Skeletal muscle tissue (tissue), 4 donors: ENCODE measurements around the gene LMF2. TPM values are rescaled to one million over a fixed set of nuclear protein-coding genes. Genes with fewer than 3 reads are reported as not detected.

Experiments
- H3K27ac ChIP-seq: one replicate; pipeline ENCODE4 v1.7.0; 2013; ENCODE audit warnings: mild to moderate bottlenecking, low read depth, low read length, inconsistent platforms
- H3K27me3 ChIP-seq, 3 donors: one replicate each; pipeline ENCODE4 v1.7.0; 2013; ENCODE audit warnings: low read length in 3 of 3; ENCODE audit not compliant: control insufficient read depth in 3 of 3, insufficient read depth in 3 of 3
- H3K36me3 ChIP-seq, 3 donors: one replicate each; pipeline ENCODE4 v1.7.0; 2013; ENCODE audit warnings: low read length in 3 of 3; ENCODE audit not compliant: control insufficient read depth in 3 of 3, insufficient read depth in 3 of 3
- H3K4me1 ChIP-seq, 3 donors: one replicate each; pipeline ENCODE4 v1.7.0; 2013; ENCODE audit warnings: low read length in 3 of 3, mild to moderate bottlenecking in 3 of 3; ENCODE audit not compliant: control insufficient read depth in 3 of 3, insufficient read depth in 3 of 3
- H3K4me3 ChIP-seq, 3 donors: one replicate each; pipeline ENCODE4 v1.7.0; 2013; ENCODE audit warnings: low read length in 3 of 3
- H3K9ac ChIP-seq, 3 donors: one replicate each; pipeline ENCODE4 v1.7.0; 2013; ENCODE audit warnings: low read length in 3 of 3, mild to moderate bottlenecking in 3 of 3, moderate library complexity in 2 of 3, low read depth in 1 of 3
- H3K9me3 ChIP-seq, 3 donors: one replicate each; pipeline ENCODE4 v1.7.0; 2013; ENCODE audit warnings: low read length in 3 of 3; ENCODE audit not compliant: control insufficient read depth in 3 of 3
- total RNA-seq: library from RNA; depleted of rRNA; stranded (reverse); fragments of >200 nt; gene quantifications from one replicate; pipeline ENCODE4 v1.2.3, GENCODE V29; 2014
- donor health status: Osteomylitis.

The LMF2 gene
- total RNA-seq, 1 donor from 2014 or later: 12.5 TPM

- peaks cover 3 to 26% (median 22%) of the 10 kb centered on the region in 3 donors for H3K27me3 ChIP-seq
Observed at GRCh38 chr22:50490531-50491308, 16.8 kb downstream of the LMF2 start.

DNA sequence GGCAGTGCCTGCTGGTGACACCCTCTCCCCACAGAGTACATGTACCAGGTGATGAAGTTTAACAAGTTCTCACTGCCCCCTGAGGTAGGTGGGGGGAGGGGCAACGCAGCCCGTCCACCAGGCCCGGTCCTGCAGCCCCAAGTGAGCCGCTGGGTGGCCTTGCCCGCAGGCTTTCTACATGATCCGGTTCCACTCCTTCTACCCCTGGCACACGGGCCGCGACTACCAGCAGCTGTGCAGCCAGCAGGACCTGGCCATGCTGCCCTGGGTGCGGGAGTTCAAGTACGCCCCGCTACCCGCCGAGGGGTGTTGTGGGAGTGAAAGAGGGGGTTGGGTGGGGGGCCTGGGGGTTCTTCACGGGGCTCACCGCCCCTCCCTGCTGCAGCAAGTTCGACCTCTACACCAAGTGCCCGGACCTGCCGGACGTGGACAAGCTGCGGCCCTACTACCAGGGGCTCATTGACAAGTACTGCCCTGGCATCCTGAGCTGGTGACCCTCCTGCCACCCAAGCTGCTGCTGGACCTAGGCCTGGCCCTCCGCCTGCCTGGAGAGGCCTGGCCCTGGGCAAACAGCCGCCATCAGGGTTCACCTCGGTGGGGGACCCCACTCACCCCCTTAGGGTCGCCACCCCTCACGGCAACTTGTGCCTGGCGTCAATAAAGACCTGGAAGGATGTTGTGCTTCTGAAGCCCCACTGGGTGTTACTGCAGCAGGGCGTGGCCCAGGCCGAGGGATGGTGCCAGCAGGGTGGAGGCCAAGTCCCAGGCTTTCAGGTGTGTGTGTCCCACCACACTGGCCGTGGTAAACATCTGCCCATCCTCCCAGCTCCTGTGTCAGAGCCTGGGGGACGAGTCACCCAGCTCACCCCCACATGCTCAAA lies 17.9 kb downstream of the LMF2 start:
- peaks cover 9 to 30% (median 29%) of the 10 kb centered on the region in 3 donors for H3K27me3 ChIP-seq
- H3K4me1 ChIP-seq: no peaks in the 10 kb centered on the region
- H3K27ac ChIP-seq: no peak overlapping the region
- H3K4me3 ChIP-seq: no peak overlapping the region
- no peaks in the 10 kb centered on the region for H3K9me3 ChIP-seq
- no peak overlapping the region for H3K9ac ChIP-seq
- no peaks in the 10 kb centered on the region for H3K36me3 ChIP-seq

More at GRCh38 chr22:50490531-50491308, 16.8 kb downstream of the LMF2 start:
- Histone ChIP-seq H3K9ac (no peak overlapping the region), H3K4me3 (no peak overlapping the region), H3K9me3 (no peaks in the 10 kb centered on the region), H3K27ac (no peak overlapping the region), H3K36me3 (no peaks in the 10 kb centered on the region), H3K4me1 (no peaks in the 10 kb centered on the region)

GRCh38 chr22:50488886-50489285 lies 18.6 kb downstream of the LMF2 start:
- no peaks in the 10 kb centered on the region for H3K9me3 ChIP-seq
- H3K9ac ChIP-seq: no peak overlapping the region
- H3K4me3 ChIP-seq: no peak overlapping the region
- no peaks in the 10 kb centered on the region for H3K4me1 ChIP-seq
- H3K27ac ChIP-seq: no peak overlapping the region
- H3K27me3 ChIP-seq: peaks cover 13 to 33% (median 33%) of the 10 kb centered on the region in 3 donors
- H3K36me3 ChIP-seq: no peaks in the 10 kb centered on the region

- H3K4me3 ChIP-seq: no peak overlapping the region
- H3K27ac ChIP-seq: no peak overlapping the region
- H3K9me3 ChIP-seq: no peaks in the 10 kb centered on the region
- no peak overlapping the region for H3K9ac ChIP-seq
- H3K4me1 ChIP-seq: no peaks in the 10 kb centered on the region
- no peaks in the 10 kb centered on the region for H3K36me3 ChIP-seq
- peaks cover 20 to 41% (median 41%) of the 10 kb centered on the region in 3 donors for H3K27me3 ChIP-seq
Observed at GRCh38 chr22:50488006-50488677, 19.4 kb downstream of the LMF2 start.

- peaks cover 25 to 48% (median 48%) of the 10 kb centered on the region in 3 donors for H3K27me3 ChIP-seq
- no peak overlapping the region for H3K4me3 ChIP-seq
- H3K36me3 ChIP-seq: no peaks in the 10 kb centered on the region
- H3K27ac ChIP-seq: no peak overlapping the region
- H3K4me1 ChIP-seq: no peaks in the 10 kb centered on the region
- no peaks in the 10 kb centered on the region for H3K9me3 ChIP-seq
- no peak overlapping the region for H3K9ac ChIP-seq
Observed at GRCh38 chr22:50487290-50488005, 20.1 kb downstream of the LMF2 start.

GRCh38 chr22:50486561-50487289 lies 20.8 kb downstream of the LMF2 start, which contains the start of gene MIOX:
Gene MIOX, plus strand, starts transcription at chr22:50486859. Its CDS starts 39 bp downstream, at chr22:50486898.
- no peaks in the 10 kb centered on the region for H3K36me3 ChIP-seq
- no peaks in the 10 kb centered on the region for H3K4me1 ChIP-seq
- no peaks in the 10 kb centered on the region for H3K9me3 ChIP-seq
- H3K4me3 ChIP-seq: no peak within 1 kb of the TSS
- H3K27me3 ChIP-seq: peaks cover 31 to 55% (median 55%) of the 10 kb centered on the region in 3 donors
- no peak within 1 kb of the TSS for H3K27ac ChIP-seq
- H3K9ac ChIP-seq: no peak within 1 kb of the TSS

DNA sequence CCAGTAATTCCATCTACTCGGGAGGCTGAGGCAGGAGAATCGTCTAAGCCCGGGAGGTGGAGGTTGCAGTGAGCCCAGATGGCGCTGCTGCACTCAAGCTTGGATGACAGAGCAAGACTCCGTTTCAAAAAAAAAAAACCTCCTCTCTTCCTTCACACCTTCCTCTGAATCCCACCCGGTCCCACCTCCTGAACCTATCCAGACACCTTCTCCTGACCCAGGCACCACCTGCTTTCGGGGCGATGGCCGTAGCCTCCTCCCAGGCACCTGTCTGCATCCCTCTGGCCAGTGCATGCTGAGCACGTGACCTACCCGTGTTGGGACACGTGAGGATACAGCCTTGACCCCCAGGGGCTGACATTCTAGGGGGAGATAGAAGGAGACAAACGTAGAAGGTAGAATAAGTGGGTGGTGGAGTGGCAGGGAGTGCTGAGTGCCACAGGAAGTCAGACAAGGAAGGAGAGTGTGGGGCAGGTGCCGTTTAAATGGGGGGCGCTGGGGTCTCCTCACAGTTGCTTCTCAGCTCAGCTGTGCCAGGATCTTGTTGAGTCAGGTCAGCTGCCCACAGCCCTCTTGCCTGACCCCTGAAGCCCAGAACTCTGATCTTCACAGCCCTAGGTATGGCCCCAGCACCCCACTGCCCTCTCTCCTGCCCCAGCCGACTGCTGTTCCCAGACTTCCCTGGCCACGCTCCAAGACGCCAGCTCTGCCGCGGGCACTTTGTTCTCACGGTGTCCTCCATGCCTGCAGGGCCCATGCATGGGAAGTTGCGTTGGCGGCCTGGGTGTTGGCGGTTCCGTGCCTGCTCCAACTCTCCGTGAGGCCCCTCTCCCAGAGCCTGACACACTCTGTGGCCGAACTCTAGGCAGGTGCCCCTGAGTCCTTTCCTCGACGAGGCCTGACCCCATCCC lies 22.0 kb downstream of the LMF2 start:
- no peaks in the 10 kb centered on the region for H3K36me3 ChIP-seq
- H3K27me3 ChIP-seq: peaks cover 36 to 67% (median 64%) of the 10 kb centered on the region in 3 donors
- H3K4me1 ChIP-seq: no peaks in the 10 kb centered on the region
- H3K4me3 ChIP-seq: no peak overlapping the region
- H3K9me3 ChIP-seq: no peaks in the 10 kb centered on the region
- H3K27ac ChIP-seq: no peak overlapping the region
- H3K9ac ChIP-seq: no peak overlapping the region

DNA sequence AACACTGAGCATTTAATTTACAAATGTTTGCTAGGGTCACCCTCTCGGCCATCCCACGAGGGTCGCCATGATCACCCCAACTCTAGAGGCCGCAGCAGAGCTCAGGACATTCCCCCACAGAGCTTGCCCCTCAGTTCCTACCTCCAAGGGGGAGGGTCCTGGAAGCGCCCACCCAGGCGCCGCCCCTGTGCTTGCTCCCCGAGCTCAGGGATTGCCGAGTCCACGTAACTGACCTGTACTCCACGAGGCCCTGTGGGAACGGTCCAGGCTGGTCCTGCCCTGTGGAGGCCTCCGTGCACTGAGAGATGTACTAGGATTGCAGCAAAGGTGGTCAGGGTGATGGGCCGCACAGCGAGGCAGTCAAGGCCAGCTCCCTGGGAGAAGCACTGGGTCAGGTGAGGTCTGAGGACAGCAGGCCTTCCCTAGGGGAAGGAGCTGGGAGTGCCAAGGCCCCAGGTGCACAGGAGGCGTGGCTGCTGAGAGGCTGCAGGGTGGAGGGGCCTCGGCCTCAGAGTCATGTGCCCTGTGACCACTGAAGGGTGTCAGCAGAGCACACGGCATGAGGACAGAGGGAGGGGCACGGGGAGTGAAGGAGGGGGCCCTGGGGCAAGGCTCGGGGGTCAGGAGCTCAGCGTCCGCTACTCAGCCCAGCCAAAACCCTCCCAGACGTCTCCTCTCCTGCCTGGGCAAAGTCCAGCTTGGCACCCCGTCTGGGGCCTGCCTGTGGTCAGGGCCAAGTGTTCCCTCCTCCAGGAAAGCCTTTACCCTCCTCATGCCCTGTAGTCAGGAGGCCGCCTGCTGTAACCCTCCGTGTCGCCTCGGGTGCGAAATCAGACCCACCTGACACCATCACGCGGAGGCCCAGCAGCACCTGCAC lies 23.3 kb downstream of the LMF2 start:
- Histone ChIP-seq H3K36me3 (no peaks in the 10 kb centered on the region), H3K9ac (no peak overlapping the region), H3K4me3 (no peak overlapping the region), H3K27ac (no peak overlapping the region), H3K4me1 (no peaks in the 10 kb centered on the region), H3K27me3 (peaks cover 45 to 72% (median 68%) of the 10 kb centered on the region in 3 donors), H3K9me3 (no peaks in the 10 kb centered on the region)
